GM19397 (cell line): ENCODE measurements around the gene RICTOR.

ENCODE experiments used
- ATAC-seq: cut with Tn5 transposase; IDR thresholded peaks from one replicate; pipeline ENCODE4 v1.9.1; 2021; ENCODE audit warnings: mild to moderate bottlenecking, moderate library complexity; ENCODE audit not compliant: unreplicated experiment

RICTOR gene

GRCh38 chr5:38953426-38954012 lies 120.7 kb downstream of the RICTOR start:
- no peak for ATAC-seq

DNA sequence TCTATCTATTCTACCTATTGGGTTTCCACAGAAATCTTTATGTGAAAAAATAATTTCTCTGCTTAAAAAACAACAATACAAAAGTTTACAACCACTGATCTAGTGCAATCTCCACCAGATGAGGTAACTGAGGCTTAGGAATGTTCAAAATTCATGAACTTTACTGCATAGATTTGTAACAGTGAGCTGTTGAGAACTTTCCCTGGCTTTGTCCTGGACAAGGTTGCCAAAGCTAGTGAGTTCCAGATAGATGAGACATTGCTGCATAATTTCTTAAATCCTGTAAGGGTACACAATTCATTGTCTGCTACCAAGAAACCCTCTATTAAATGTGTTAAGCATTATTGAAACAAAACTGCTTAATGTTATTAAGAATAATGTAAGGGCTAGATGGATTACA lies 125.7 kb downstream of the RICTOR start:
- ATAC-seq, result no peak

GRCh38 chr5:38944282-38944681 lies 129.9 kb downstream of the RICTOR start:
- ATAC-seq, result no peak

DNA sequence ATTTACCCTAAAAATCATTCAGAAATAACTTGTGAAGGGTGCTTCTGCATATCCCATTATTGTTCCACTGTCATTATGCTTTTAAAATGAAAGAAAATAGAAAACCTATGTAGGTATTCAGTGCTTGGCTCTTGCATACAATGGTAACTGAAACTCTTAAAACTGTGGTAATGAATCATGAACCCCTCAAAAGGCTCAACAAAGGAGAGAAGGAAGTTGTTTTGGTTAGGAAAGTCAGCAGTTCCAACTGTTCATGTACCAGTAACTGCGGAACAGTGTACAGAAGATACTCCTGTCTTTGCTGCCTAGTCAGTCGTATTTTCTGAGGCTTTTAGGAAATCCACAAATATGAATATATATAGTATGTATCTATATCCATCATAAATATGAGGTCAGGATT lies 132.3 kb downstream of the RICTOR start:
- ATAC-seq, result no peak

DNA sequence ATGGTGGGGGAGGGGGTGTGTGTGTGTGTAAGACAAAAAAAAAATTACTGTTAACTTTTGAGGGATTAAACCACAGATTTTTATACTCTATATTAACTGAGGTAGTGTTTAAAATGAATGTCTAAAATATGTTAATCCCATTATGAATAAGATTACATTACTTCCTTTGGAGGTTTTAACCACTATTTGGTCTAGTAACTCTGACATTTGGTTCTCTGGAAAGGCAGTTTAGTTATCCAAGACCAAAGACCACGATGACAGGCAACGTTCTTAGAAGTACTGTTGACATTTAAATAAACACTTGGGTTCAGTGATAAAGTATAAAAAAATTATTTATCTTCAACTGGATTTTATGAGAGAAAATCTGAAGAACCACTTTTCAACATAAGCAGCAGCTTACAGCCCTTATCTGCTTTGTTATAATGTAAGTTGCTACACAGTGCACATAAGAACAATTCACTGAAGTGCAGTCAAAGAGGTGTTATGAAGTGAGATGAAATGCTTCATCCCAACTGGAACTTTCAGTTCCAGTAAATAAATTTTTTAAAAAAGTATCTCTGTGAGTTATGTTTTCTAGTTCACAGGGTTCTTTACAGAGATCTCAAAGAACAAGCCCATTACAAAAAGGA lies 133.9 kb downstream of the RICTOR start:
- ATAC-seq, result no peak

DNA sequence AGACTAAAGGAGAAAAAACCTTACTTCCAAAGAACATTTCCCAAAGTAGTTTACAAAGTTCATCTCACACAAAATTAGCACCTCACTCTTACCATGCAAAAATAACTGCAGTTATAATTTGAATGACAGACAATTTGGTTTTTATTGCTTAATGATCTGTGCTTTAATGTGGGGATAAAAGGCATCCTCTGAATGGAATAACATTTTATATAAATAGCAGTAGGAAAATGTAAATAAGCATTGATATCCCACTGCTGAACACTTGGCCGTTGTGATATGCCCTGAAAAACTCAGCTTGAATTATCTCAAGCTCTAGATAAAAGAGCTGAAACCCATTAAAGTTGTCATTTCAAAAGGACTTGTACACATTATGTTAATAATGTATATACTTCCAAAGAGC lies 135.2 kb downstream of the RICTOR start:
- no peak for ATAC-seq

- no peak for ATAC-seq
Measured at GRCh38 chr5:38938424-38938823, 135.8 kb downstream of the RICTOR start.

- ATAC-seq, result no peak
Measured at GRCh38 chr5:38936269-38936668, 137.9 kb downstream of the RICTOR start.

DNA sequence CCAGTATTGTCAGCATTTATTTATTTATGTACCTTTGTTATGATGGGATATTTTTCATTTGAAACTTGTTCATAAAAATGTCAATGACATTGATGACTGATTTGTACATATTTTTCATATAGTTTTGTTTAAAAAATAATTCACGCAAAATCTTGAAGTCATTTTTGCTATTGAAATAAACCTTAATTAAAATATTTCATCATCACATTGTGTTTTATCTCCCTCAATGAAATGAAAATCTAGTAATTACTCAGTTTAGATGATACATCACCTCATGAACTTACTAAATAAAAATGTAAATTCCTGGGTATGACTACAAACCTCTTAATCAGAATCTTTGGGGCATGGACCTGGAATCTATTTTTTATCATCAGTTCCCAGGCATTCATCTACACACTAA lies 138.8 kb downstream of the RICTOR start:
- ATAC-seq, result no peak

DNA sequence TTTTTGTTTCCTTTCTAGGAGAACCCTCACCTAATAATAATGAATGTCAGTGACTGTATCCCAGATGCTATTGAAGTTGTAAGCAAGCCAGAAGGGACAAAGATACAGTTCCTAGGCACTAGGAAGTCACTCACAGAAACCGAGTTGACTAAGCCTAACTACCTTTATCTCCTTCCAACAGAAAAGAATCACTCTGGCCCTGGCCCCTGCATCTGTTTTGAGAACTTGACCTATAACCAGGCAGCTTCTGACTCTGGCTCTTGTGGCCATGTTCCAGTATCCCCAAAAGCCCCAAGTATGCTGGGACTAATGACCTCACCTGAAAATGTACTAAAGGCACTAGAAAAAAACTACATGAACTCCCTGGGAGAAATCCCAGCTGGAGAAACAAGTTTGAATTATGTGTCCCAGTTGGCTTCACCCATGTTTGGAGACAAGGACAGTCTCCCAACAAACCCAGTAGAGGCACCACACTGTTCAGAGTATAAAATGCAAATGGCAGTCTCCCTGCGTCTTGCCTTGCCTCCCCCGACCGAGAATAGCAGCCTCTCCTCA lies 141.3 kb downstream of the RICTOR start:
- ATAC-seq, result no peak

GRCh38 chr5:38931731-38932130 lies 142.5 kb downstream of the RICTOR start:
- no peak for ATAC-seq

DNA sequence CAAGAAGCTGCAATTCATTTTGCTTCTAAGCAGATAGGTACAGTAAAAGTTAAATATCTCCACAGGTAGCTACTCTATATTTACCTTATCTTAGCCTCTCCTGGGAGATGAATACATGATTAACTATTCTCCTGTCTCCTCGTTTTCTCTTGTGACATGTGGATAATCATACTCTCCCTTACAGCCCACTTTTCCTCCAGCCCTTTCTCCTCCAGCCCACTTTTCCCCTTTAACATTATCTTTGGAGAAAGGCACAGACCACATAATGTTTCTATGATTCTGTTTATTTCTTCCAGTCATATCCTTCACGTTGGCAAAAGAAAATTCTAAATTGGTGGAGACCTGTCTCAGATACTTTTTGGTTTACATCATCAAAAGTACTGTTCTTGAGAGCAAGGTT lies 144.4 kb downstream of the RICTOR start:
- no peak for ATAC-seq

GRCh38 chr5:38927470-38927869 lies 146.7 kb downstream of the RICTOR start:
- ATAC-seq, result no peak

DNA sequence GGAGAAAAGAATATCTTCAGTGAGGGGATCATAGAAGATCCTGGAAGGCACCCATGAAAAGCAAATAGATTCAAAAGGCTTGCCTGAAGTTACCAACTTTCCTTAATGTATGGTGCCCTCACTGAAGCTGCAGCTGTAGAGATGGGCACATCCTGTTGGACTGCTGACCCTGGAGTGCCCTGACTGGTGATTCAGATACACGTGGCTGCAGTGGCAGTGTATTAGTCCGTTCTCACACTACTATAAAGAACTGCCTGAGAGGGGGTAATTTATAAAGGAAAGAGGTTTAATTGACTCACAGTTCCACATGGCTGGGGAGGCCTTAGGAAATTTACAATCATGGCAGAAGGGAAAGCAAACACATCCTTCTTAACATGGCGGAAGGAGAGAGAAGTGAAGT lies 148.1 kb downstream of the RICTOR start:
- no peak for ATAC-seq

DNA sequence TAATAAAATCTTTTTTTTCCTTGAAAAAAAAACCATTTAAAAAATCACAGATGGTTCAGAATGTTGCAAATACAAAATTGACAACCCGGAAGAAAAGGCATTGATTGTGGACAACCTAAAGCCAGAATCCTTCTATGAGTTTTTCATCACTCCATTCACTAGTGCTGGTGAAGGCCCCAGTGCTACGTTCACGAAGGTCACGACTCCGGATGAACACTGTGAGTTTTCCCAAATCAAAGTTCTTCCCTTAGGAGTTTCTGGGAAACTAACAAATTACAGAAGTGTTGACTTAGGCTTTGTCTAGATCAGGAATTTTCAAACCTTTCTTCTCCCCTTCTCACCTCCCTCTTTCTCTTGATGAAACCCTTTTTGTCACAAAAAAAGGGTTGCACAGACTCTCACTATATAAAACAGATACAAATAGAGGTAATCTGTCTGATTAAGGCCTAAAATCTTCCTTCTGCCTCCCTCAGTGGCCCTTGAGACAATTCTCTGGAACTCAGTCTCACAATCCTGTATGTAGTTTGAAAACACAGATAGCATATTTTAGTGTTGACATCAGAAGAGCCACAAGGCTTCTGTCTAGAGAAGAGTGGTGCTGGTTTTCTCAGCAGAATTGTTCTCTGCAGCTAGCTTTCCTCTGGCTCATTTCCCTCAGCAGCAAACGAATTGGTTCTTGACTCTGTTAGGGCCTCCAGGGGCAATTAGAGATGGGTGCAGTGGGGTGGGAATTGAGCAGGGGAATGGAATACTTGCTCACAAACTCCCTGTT lies 148.9 kb downstream of the RICTOR start:
- ATAC-seq, result no peak

DNA sequence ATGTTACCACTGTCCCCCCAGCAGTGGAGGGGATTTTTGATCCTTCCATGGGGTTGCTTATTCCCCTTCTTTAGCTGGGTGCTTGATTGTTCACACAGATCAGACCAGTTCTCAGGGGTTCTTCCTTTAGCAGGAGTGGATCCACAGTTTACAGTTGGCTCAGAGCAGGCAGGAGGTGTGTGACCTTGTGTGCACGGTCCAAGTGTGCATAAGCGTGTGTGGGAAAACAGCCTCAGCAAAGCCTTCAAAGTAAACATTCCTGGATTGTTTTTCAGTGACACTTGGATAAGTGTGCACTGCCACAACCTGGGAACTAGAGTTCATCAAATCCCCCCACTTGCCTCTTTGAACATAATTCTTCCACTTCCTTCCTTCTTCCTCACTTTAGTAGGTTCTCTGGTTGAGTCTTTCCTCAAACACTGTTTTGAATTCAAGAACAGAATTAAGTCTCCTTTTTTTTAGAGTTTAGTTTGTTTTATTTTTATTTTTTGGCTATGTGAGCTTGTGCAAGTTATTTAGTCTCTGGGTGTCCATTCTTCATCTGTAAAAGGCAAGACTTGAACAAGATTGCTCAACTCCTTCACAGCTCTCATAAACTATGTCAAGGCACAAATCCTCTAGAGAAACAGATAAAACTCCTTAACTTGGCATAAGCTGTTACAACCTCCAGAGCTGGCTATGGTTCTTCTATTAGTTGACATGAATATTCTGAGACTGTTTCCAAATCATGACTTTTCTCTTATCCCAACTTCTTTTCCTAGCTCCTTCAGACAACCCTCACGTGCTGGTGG lies 150.3 kb downstream of the RICTOR start:
- no peak for ATAC-seq

DNA sequence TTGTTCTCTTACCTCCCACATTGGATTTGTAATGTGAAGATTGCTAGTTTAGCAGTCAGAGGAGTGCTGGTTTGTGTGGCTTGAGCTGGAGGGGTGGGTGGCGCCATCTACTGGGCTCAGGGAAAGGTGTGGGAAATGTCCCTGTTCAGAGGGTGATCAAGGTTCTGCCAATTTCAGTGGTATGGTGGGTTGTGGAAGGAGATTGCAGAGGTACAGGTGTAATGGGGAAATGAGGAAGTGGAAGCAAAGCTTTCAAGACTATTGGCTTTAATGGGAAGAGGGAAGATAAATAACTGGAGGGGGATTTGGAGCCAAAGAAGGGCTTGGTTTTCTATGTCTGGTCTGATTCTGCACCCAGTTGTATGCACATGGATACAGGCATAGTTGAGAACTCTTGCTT lies 152.0 kb downstream of the RICTOR start:
- ATAC-seq, result peak; percentile 80

DNA sequence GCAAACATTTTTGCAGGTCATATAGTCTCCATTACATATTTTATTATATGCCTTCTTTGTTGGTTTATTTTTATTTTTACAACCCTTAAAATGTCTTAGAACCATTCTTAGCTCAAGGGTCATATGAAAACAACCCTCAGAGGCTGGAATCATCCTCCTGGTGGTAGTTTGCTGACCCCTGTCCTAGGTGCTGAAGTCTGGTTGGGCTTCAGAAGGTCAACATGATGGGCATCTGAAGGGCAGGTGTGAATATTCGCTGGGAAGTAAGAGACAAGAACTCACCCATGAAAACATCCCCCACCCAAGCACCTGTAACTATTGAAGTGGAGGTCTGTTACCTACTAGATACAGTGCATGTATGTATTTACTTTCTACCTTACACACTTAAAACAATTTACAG lies 153.0 kb downstream of the RICTOR start:
- ATAC-seq, result no peak

DNA sequence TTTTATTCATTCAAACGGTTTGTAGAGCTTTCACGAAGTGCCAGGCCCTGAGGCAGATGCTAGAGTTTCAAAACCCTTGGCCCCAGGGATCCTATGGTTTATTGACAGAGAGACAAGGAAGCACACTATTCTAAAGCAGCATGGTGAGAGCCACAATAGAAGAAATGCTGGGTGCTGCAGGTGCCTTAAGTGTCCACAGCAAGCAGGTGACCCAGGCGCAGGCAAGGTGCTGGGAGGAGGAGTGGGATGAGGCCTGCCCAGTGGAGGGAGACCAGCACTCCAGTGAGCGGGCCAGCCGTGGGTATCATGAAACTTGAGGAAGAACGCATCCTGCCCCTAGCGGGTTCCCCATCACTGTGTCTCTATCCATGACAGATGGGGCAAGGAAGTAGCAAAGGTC lies 157.4 kb downstream of the RICTOR start:
- ATAC-seq, result no peak

DNA sequence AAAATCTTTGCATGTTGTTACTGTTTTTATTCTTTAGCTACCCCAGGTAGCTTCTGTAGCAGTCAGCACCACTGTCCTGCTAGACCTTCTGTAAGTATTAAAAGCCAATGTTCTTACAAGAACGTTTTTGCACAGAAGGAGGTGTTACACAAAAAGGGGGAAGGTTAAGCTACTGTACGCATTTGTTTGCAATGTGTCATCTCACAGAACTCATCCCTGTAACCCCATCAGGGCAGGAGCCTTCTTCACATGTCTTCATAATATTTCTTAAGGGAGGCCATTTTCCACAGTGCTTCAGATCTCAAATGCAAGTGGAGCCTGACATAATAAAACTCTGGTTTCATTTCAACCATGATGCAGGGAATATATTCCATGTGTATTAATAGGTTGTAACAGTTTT lies 160.5 kb downstream of the RICTOR start:
- no peak for ATAC-seq

GRCh38 chr5:38911933-38912332 lies 162.3 kb downstream of the RICTOR start:
- no peak for ATAC-seq
